Activated naive CD4-positive, alpha-beta T cell treated with anti-CD3 and anti-CD28 coated beads, Interleukin-2, amount 10 ng/mL, durations not matched to agents 7 days and 5 days (primary cell): ENCODE results near the gene ITGB1BP1.

Experiments used
- CTCF ChIA-PET: fragments of 350-600 bp; sonication (Branson Sonifier 250); formaldehyde crosslinking; loops from one replicate; lab custom pipeline; 2021; ENCODE audit warnings: antibody characterized with exemption; lab: Charles Lee
- DNase-seq: peaks from one replicate; pipeline ENCODE4 v3.0.0-alpha.2; 2020
- H3K27ac Mint-ChIP-seq: one replicate; pipeline ENCODE4 v1.8.0; 2021; ENCODE audit warnings: mild to moderate bottlenecking, moderate library complexity, mixed read lengths
- H3K27me3 Mint-ChIP-seq: one replicate; pipeline ENCODE4 v1.8.0; 2021; ENCODE audit warnings: mild to moderate bottlenecking, mixed read lengths
- H3K36me3 Mint-ChIP-seq: one replicate; pipeline ENCODE4 v1.8.0; 2021; ENCODE audit warnings: mixed read lengths
- H3K4me1 Mint-ChIP-seq: one replicate; pipeline ENCODE4 v1.8.0; 2021; ENCODE audit warnings: mixed read lengths
- H3K4me3 Mint-ChIP-seq: one replicate; pipeline ENCODE4 v1.8.0; 2021; ENCODE audit warnings: mild to moderate bottlenecking, moderate library complexity, mixed read lengths
- H3K9me3 Mint-ChIP-seq: one replicate; pipeline ENCODE4 v1.8.0; 2021; ENCODE audit warnings: mixed read lengths

Gene ITGB1BP1, protein sequence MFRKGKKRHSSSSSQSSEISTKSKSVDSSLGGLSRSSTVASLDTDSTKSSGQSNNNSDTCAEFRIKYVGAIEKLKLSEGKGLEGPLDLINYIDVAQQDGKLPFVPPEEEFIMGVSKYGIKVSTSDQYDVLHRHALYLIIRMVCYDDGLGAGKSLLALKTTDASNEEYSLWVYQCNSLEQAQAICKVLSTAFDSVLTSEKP

DNA sequence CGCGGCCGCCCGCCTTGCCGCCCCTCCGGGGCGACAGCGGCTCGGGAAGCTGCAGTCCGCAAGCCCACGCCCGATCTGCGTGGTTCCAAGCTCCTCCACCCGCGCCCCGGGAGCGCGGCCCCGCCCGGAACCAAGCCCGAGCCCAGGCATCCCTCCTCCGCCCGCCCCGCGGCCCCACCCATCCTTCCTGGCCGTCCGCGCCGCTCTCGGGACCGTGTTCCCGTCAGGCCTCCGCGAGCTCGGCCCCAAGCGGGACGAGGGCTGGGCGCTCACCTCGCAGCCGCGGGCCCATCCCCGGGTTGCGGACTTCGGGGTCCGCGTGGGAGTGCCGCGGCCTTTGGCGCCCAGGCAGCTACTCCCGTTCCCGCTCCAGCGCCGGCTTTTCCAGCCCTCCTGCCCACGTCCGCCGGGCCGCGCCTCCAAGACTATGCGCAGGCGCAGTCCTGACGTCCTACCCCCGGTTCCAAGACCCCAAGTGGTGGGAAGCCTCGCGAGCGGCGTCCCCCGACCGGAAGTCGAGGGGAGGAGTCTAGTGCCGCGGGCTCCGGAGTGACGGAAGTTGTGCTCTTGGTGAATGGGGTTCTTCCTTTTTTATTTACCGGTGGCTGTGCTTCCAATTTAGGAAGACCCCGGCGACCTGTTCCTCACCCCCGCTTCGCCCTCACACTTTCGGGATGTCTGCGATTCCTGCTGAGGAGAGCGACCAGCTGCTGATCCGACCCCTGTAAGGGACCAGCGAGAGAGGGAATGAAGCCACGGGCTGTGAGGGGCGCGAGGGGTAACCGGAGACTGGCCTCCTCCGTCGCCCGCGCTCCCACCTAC is at the start of gene ITGB1BP1, which contains the start of gene CPSF3:
Gene ITGB1BP1 (minus strand): TSS at position 429 of the 822 bp plus-strand sequence. CDS start 4,831 bp downstream, outside the sequence.
Gene CPSF3 (plus strand): TSS at position 555 of the 822 bp plus-strand sequence. CDS start 120 bp downstream, at position 675.
- H3K4me3 Mint-ChIP-seq: no peak within 1 kb of the TSS
- DNase-seq: peak; percentile 98
- no peaks in the 10 kb centered on the region for H3K27me3 Mint-ChIP-seq
- H3K36me3 Mint-ChIP-seq: peaks cover 17% of the 10 kb centered on the region
- H3K9me3 Mint-ChIP-seq: no peaks in the 10 kb centered on the region
- H3K27ac Mint-ChIP-seq: peak within 1 kb of the TSS; percentile 94
- CTCF ChIA-PET: no interaction called here
- H3K4me1 Mint-ChIP-seq: peaks cover 30% of the 10 kb centered on the region

DNA sequence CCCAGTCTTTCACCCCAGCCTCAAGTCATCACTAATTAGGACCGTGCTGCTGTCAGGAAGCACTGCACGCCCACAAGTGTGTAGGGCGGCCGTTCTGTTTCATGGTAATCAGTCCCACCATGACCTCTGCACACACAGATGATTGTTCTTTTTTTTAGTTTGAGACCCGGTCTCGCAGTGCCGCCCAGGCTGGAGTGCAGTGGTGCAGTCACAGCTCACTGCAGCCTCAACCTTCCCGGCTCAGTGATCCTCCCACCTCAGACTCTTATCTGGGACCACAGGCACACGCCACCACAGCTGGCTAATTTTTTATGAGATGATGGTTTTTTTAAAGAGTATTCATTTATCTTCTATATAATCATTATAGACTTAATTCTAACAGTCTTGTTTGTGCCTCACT is 49.2 kb upstream of the ITGB1BP1 start:
- no peak for DNase-seq
- H3K36me3 Mint-ChIP-seq: peaks cover 42% of the 10 kb centered on the region
- H3K27me3 Mint-ChIP-seq: no peaks in the 10 kb centered on the region
- H3K4me3 Mint-ChIP-seq: peak overlapping the region; percentile 74
- H3K9me3 Mint-ChIP-seq: no peaks in the 10 kb centered on the region
- CTCF ChIA-PET: no interaction called here
- peaks cover 38% of the 10 kb centered on the region for H3K4me1 Mint-ChIP-seq
- peak overlapping the region; percentile 7 for H3K27ac Mint-ChIP-seq

DNA sequence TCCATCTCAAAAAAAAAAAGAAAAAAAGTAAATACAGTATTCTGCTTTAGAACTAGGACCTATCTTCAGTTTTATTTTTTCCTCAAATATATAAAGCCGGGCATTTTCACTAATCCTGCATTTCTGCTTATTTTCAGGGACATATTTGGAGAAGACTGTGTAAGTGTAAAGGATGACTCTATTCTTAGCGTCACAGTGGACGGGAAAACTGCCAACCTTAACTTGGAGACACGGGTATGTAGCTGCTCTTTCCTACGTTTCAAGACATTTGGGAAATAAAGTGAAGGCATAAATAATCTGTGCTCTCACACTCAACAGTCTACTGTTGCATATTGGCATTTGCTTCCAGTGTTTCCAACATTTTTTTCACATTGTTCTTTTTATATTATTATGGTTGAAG is 47.9 kb upstream of the ITGB1BP1 start:
- Mint-ChIP-seq H3K4me3 (no peak overlapping the region), H3K36me3 (peaks cover 40% of the 10 kb centered on the region), H3K27me3 (no peaks in the 10 kb centered on the region), H3K27ac (no peak overlapping the region), H3K9me3 (no peaks in the 10 kb centered on the region), H3K4me1 (peaks cover 27% of the 10 kb centered on the region)
- CTCF ChIA-PET: no interaction called here
- no peak for DNase-seq

DNA sequence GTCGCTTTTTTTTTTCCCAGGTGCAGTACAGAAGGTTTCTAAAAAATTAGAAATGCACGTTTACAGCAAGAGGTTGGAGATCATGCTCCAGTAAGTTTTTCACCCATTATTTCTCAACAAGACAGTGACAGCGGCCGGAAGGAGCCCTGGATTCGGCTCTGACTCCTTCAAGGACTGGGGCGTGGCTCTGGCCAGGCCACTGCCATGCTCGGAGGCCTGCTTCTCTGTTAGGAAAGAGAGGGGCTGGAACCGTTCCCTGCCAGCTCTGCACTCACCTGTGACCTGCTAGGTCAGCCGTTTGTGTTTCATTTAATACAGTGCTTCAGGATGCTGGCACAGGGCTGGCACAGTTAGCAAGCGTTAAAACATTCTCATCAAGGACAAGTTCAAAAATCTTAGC is 44.4 kb upstream of the ITGB1BP1 start:
- Mint-ChIP-seq H3K4me3 (no peak overlapping the region), H3K9me3 (no peaks in the 10 kb centered on the region), H3K36me3 (peaks cover 36% of the 10 kb centered on the region), H3K27ac (no peak overlapping the region), H3K4me1 (peaks cover 4% of the 10 kb centered on the region), H3K27me3 (no peaks in the 10 kb centered on the region)
- DNase-seq: no peak
- CTCF ChIA-PET: no interaction called here

DNA sequence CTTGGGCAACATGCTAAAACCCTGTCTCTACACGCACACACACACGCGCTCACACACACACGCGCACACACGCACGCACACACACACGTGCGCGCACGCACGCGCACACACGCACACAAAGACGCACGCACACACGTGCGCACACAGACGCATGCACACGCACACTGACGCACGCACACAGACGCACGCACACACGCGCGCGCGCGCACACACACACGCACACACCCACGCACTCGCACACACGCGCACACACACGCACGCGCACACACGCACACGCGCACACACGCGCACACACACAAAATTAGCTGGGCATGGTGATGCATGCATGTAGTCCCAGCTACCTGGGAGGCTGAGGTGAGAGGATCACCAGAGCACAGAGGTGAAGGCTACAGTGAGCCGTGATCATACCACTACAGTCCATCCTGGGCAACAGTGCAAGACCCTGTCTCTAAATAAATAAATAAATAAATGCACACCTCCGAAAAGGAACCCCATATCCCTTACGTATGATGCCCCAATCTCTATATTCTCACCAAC is 42.9 kb upstream of the ITGB1BP1 start:
- CTCF ChIA-PET: interaction anchor here (1.4 kb wide), 1 partner anchor 12 kb away, joined by 5 read pairs; no protein-coding TSS in a partner anchor
- Mint-ChIP-seq H3K27me3 (no peaks in the 10 kb centered on the region), H3K36me3 (peaks cover 28% of the 10 kb centered on the region), H3K9me3 (no peaks in the 10 kb centered on the region), H3K27ac (no peak overlapping the region), H3K4me1 (no peaks in the 10 kb centered on the region), H3K4me3 (no peak overlapping the region)
- DNase-seq: no peak

DNA sequence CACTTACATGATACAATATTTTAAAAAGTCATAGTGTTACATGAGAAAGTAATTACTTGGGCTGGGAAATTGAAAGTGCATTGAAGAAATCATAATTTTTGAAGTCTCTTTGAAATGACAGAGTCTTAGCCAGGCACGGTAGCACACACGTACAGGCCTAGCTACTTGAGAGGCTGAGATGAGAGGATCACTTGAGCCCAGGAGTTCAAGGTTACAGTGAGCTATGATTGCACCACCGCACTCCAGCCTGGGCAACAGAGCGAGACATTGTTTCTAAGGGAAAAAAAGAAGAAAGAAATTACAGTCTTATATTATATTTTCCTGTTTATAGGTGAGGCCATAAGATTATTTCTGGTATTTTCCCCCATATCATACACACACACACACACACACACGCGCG is 41.8 kb upstream of the ITGB1BP1 start:
- H3K9me3 Mint-ChIP-seq: no peaks in the 10 kb centered on the region
- no peak overlapping the region for H3K27ac Mint-ChIP-seq
- CTCF ChIA-PET: interaction anchor here (1.4 kb wide), 1 partner anchor 11 kb away, joined by 5 read pairs; no protein-coding TSS in a partner anchor

DNA sequence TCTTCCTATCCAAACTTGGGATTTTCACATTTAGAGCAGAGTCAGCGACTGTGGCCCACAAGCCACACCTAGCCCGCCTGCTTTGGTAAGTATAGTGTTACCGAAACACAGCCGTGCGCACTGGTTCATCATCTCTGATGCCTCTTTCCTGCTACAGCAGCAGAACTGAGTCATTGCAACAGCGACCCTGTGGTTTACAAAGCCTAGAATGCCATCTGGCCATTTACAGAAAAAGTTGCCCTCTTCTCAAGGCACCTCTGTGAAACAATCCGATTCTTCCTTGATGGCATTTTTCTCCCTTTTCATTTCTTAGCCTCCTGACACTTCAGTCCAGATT is 40.3 kb upstream of the ITGB1BP1 start:
- DNase-seq: no peak
- Mint-ChIP-seq H3K9me3 (no peaks in the 10 kb centered on the region), H3K4me1 (no peaks in the 10 kb centered on the region), H3K27ac (no peak overlapping the region), H3K4me3 (no peak overlapping the region), H3K36me3 (peaks cover 36% of the 10 kb centered on the region), H3K27me3 (no peaks in the 10 kb centered on the region)
- CTCF ChIA-PET: no interaction called here

More for the DNA sequence above, 41.8 kb upstream of the ITGB1BP1 start:
- no peaks in the 10 kb centered on the region for H3K27me3 Mint-ChIP-seq
- no peaks in the 10 kb centered on the region for H3K4me1 Mint-ChIP-seq
- H3K4me3 Mint-ChIP-seq: no peak overlapping the region
- no peak for DNase-seq
- peaks cover 32% of the 10 kb centered on the region for H3K36me3 Mint-ChIP-seq

DNA sequence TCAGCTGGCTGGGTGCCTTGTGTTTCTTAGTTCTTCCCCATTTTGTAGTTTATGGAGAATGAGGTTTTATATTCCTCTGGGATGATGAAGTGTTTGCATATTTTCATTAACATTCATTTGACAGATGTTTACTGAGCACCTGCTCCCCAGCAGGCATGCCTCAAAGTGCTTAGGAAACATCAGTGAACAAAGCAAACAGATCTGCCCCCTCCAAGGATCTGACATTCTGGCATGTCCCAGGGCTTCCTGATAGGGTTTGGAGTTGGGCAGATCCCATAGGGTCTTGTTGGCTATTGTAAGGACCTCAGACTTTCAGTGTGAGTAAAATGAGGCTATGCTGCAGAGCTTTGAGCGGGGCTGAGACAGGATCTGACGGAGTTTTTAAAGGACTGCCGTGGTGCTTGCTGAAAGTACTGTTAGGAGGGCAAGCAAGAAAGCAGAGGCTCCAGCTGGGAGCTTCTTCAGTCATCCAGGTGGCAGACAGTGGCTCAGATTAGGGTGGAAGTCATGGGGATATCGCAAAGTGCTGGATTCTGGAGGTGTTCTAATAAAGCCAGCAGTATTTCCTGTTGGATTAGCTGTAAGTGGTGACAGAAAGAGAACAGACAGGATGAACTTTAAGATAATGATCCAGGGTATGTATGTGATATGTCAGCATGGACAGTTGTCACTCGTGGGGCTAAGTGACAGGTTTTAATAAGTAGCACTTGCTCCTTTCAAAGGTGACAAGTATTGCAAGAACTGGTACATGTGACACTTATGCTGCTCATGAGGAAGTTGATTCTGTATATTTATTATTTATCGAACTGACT is 39.8 kb upstream of the ITGB1BP1 start:
- Mint-ChIP-seq H3K9me3 (no peaks in the 10 kb centered on the region), H3K27ac (no peak overlapping the region), H3K4me3 (no peak overlapping the region), H3K4me1 (no peaks in the 10 kb centered on the region), H3K36me3 (peaks cover 36% of the 10 kb centered on the region), H3K27me3 (no peaks in the 10 kb centered on the region)
- CTCF ChIA-PET: no interaction called here
- no peak for DNase-seq

DNA sequence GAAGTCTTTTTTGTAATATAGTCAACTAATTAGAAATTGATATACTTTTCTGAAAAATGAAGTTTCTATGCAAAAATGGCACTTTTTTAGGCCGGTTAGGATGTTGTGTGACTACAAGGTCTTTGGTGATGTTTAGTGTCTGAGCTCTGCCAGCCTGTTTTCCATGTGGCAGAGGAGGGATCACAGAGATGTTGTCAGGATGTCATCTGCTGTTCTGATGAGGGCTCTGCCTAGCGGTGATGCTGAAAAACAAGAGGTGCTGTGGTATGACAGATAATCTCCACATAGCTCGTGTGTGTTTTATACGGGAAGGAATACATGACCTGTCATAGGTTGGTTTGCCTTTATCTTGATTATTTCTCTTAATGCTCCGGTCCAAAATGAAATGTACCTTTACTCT is 39.0 kb upstream of the ITGB1BP1 start:
- Mint-ChIP-seq H3K36me3 (peaks cover 32% of the 10 kb centered on the region), H3K4me1 (no peaks in the 10 kb centered on the region), H3K9me3 (no peaks in the 10 kb centered on the region), H3K4me3 (no peak overlapping the region), H3K27ac (no peak overlapping the region), H3K27me3 (no peaks in the 10 kb centered on the region)
- CTCF ChIA-PET: no interaction called here
- no peak for DNase-seq

DNA sequence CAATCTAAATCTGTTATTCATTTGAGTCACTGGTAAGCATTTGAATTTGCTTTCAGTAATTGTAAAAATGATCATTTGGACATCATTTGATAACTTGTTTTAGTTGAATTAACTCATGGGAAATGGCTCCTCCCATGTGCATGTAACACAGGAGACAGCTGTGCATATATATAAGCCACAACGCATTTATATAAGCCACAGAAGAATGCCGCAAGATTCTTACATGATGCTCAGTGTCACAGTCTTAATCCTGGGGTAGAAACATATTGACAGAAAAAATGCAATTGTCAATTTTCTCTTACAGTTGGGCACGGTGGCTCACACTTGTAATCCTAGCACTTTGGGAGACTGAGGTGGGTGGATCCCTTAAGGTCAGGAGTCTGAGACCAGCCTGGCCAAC is 37.8 kb upstream of the ITGB1BP1 start:
- Mint-ChIP-seq H3K4me1 (no peaks in the 10 kb centered on the region), H3K36me3 (peaks cover 30% of the 10 kb centered on the region), H3K9me3 (no peaks in the 10 kb centered on the region), H3K4me3 (no peak overlapping the region), H3K27me3 (no peaks in the 10 kb centered on the region), H3K27ac (no peak overlapping the region)
- CTCF ChIA-PET: no interaction called here
- no peak for DNase-seq

DNA sequence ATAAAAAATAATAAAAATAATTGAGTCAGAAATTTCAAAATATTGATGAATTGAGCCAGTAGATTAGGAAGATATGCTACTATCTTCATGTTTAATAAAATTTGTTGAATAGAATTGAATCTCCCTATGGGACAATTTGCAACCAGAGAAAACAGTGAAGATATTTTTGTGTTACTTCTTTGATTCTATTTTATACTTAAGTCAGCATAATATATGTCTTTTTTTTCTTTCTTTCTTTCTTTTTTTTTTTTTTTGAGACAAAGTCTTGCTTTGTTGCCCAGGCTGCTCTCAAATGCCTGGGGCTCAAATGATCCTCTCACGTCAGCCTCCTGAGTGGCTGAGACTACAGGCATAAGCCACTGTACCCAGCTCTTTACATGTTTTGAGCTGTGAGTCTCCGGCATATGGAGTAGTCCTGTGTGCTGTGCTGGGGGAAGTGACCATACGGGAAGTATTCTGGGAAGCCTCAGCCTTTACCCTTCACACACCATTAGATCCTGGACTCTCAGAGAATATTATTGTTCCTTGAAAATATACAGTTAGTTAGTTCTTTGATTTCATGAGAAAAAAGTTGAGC is 37.2 kb upstream of the ITGB1BP1 start:
- H3K4me1 Mint-ChIP-seq: no peaks in the 10 kb centered on the region
- H3K4me3 Mint-ChIP-seq: no peak overlapping the region
- no peak overlapping the region for H3K27ac Mint-ChIP-seq
- H3K9me3 Mint-ChIP-seq: no peaks in the 10 kb centered on the region
- no peak for DNase-seq
- CTCF ChIA-PET: no interaction called here
- peaks cover 25% of the 10 kb centered on the region for H3K36me3 Mint-ChIP-seq
- H3K27me3 Mint-ChIP-seq: no peaks in the 10 kb centered on the region

DNA sequence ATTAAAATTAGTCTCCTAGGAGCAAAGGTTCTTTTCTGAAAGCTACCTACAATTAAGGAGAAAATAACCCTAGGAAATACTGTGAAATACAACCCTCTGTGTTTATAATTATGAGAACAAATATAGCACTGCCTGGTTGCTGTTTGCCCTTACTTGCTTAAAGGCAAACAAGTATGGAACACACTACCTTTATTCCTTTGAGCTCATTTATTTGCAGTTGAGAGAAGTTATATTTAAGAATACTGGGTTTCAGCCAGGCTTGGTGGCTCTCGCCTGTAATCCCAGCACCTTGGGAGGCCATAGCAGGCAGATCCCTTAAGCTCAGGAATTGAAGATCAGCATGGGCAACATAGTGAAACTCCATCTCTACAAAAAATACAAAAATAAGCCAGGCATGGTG is 27.9 kb upstream of the ITGB1BP1 start:
- Mint-ChIP-seq H3K4me1 (no peaks in the 10 kb centered on the region), H3K27me3 (no peaks in the 10 kb centered on the region), H3K9me3 (no peaks in the 10 kb centered on the region), H3K27ac (no peak overlapping the region), H3K36me3 (peaks cover 24% of the 10 kb centered on the region), H3K4me3 (no peak overlapping the region)
- DNase-seq: no peak
- CTCF ChIA-PET: no interaction called here

DNA sequence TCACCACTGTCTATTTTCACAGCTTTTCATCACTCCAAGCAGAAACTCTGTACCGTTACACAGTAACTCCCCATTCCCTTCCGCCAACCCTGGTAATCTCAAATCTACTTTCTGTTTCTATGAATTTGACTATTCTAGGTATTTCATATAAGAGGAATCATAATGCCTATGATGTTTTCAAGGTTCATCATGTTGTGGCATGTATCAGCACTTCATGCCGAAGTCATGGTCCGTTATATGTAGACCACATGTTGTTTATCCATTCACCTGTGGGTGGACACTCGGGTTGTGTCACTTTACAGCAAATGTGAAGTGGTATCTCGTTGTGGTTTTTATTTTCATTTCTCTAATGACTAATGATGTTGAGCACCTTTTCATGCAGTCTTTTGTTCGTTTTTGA is 21.8 kb upstream of the ITGB1BP1 start:
- CTCF ChIA-PET: no interaction called here
- Mint-ChIP-seq H3K9me3 (no peaks in the 10 kb centered on the region), H3K4me1 (peaks cover 4% of the 10 kb centered on the region), H3K36me3 (peaks cover 48% of the 10 kb centered on the region), H3K4me3 (no peak overlapping the region), H3K27ac (no peak overlapping the region), H3K27me3 (no peaks in the 10 kb centered on the region)
- DNase-seq: no peak

DNA sequence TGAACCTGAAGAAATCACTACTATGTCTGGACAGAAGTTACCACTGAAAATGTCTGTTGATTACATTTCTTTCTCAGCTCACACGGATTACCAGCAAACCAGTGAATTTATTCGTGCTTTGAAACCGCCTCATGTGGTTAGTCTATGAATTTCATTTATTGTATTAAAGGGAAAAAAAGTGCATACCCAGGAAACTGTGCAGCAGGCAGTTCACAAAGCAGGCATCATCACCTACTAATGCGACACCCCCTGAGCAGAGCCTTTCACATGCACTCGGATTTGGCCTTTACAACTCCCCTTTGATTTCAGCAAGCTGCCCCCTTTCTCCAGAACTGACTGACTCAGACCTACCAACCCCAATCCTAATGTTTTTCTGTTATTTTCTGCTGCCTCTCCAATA is 20.2 kb upstream of the ITGB1BP1 start:
- H3K27me3 Mint-ChIP-seq: no peaks in the 10 kb centered on the region
- peaks cover 4% of the 10 kb centered on the region for H3K4me1 Mint-ChIP-seq
- no peak overlapping the region for H3K27ac Mint-ChIP-seq
- H3K4me3 Mint-ChIP-seq: no peak overlapping the region
- no peak for DNase-seq
- H3K9me3 Mint-ChIP-seq: no peaks in the 10 kb centered on the region
- H3K36me3 Mint-ChIP-seq: peaks cover 49% of the 10 kb centered on the region
- CTCF ChIA-PET: no interaction called here
